ENCODE measurements around the gene RCC1.
"Not testable (repeated sequence)": the region's sequence is repeated elsewhere in the genome, so short reads cannot be mapped to it uniquely, and the experiment has no call there.

The RCC1 gene

DNA sequence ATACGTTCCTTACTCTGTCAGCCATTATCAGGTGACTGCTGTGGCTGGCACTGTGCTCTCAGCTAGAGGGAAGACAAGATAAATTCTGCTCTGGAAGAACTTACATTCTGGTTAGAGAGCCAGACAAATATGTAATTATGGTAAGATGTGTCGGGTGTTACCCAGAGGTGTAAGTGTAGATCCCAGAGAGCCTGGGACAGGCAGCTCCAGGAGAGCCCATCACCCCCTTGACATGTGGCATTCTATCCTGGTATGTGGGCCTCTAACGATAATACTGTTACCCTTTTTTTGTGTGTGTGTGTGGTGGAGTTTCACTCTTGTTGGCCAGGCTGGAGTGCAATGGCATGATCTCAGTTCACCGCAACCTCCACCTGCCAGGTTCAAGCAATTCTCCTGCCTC, 66.1 kb downstream of the RCC1 start:
- no peak for DNase-seq
- Histone ChIP-seq H3K9ac (ENCODE audit: low read length) (no peak overlapping the region), H3K4me1 (ENCODE audit: low read length) (peaks cover 2% of the 10 kb centered on the region), H3F3A (ENCODE audit: insufficient read depth, low read length) (peaks cover 15% of the 10 kb centered on the region), H3K9me3 (replicated peaks; ENCODE audit: insufficient read depth, low read length) (no peaks in the 10 kb centered on the region), H3K27me3 (replicated peaks; ENCODE audit: insufficient read depth, low read length) (no peaks in the 10 kb centered on the region), H3K79me2 (ENCODE audit: low read length) (peaks cover 10% of the 10 kb centered on the region; the same call in 1 of the 2 replicates), H3K4me3 (ENCODE audit: low read length) (no peak overlapping the region), H3K4me2 (ENCODE audit: low read depth, low read length) (no peak overlapping the region), H3K9me2 (replicated peaks; ENCODE audit: insufficient read depth, low read length) (no peaks in the 10 kb centered on the region), H3K36me3 (replicated peaks; ENCODE audit: insufficient read depth, low read length) (0 out of 2 replicates have a peak, but pooled peaks cover 7% of the 10 kb centered on the region), H2AFZ (ENCODE audit: low read length) (no peak overlapping the region), H4K20me1 (ENCODE audit: insufficient read depth, low read length) (no peaks in the 10 kb centered on the region), H3K27ac (ENCODE audit: low read length) (no peak overlapping the region)
- TF ChIP-seq, protein P1, sequence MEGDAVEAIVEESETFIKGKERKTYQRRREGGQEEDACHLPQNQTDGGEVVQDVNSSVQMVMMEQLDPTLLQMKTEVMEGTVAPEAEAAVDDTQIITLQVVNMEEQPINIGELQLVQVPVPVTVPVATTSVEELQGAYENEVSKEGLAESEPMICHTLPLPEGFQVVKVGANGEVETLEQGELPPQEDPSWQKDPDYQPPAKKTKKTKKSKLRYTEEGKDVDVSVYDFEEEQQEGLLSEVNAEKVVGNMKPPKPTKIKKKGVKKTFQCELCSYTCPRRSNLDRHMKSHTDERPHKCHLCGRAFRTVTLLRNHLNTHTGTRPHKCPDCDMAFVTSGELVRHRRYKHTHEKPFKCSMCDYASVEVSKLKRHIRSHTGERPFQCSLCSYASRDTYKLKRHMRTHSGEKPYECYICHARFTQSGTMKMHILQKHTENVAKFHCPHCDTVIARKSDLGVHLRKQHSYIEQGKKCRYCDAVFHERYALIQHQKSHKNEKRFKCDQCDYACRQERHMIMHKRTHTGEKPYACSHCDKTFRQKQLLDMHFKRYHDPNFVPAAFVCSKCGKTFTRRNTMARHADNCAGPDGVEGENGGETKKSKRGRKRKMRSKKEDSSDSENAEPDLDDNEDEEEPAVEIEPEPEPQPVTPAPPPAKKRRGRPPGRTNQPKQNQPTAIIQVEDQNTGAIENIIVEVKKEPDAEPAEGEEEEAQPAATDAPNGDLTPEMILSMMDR (IDR thresholded peaks at IDR 0.05; ENCODE audit: low read length), result no peak
- TF ChIP-seq EZH2phosphoT487 (IDR thresholded peaks at IDR 0.05; ENCODE audit: low read length) (no peak), EZH2 (optimal IDR thresholded peaks at IDR 0.05; ENCODE audit: low read depth, low read length) (no peak)

GRCh38 chr1:28572891-28573290, 67.0 kb downstream of the RCC1 start:
- H3K36me3 ChIP-seq (replicated peaks; ENCODE audit: insufficient read depth, low read length); H2AFZ ChIP-seq (ENCODE audit: low read length); H4K20me1 ChIP-seq (ENCODE audit: insufficient read depth, low read length); H3K9me3 ChIP-seq (replicated peaks; ENCODE audit: insufficient read depth, low read length); H3K27ac ChIP-seq (ENCODE audit: low read length); H3K4me2 ChIP-seq (ENCODE audit: low read depth, low read length); H3K9ac ChIP-seq (ENCODE audit: low read length); H3K27me3 ChIP-seq (replicated peaks; ENCODE audit: insufficient read depth, low read length); H3K4me3 ChIP-seq (ENCODE audit: low read length); DNase-seq; H3K9me2 ChIP-seq (replicated peaks; ENCODE audit: insufficient read depth, low read length); H3K79me2 ChIP-seq (ENCODE audit: low read length): not testable (repeated sequence)
- Histone ChIP-seq H3F3A (ENCODE audit: insufficient read depth, low read length) (peaks cover 25% of the 10 kb centered on the region), H3K4me1 (ENCODE audit: low read length) (peaks cover 12% of the 10 kb centered on the region)

DNA sequence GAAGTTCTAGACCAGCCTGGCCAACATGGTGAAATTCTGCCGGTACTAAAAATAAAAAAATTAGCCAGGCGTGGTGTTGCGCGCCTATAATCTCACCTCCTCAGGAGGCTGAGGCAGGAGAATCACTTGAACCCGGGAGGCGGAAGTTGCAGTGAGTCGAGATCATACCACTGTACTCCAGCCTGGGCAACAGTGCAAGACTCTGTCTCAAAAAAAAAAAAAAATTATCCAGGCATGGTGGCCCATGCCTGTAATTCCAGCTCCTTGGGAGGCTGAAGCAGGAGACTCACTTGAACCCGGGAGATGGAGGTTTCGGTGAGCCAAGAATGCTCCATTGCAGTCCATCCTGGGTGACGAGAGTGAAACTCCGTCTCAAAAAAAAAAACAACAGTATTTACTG, 67.7 kb downstream of the RCC1 start:
- Histone ChIP-seq H3K4me1 (ENCODE audit: low read length) (peaks cover 18% of the 10 kb centered on the region), H3K36me3 (replicated peaks; ENCODE audit: insufficient read depth, low read length) (no peaks in the 10 kb centered on the region), H3K27me3 (replicated peaks; ENCODE audit: insufficient read depth, low read length) (no peaks in the 10 kb centered on the region), H3K9me3 (replicated peaks; ENCODE audit: insufficient read depth, low read length) (no peaks in the 10 kb centered on the region), H3K9ac (ENCODE audit: low read length) (no peak overlapping the region), H3K4me2 (ENCODE audit: low read depth, low read length) (no peak overlapping the region), H3K4me3 (ENCODE audit: low read length) (no peak overlapping the region), H3K79me2 (ENCODE audit: low read length) (peaks cover 11% of the 10 kb centered on the region), H4K20me1 (ENCODE audit: insufficient read depth, low read length) (peaks cover 13% of the 10 kb centered on the region), H3K27ac (ENCODE audit: low read length) (no peak overlapping the region), H2AFZ (ENCODE audit: low read length) (no peak overlapping the region), H3K9me2 (replicated peaks; ENCODE audit: insufficient read depth, low read length) (no peaks in the 10 kb centered on the region), H3F3A (ENCODE audit: insufficient read depth, low read length) (peaks cover 32% of the 10 kb centered on the region)
- TF ChIP-seq EZH2phosphoT487 (IDR thresholded peaks at IDR 0.05; ENCODE audit: low read length), result no peak
- TF ChIP-seq, protein P1 (IDR thresholded peaks at IDR 0.05; ENCODE audit: low read length), result no peak
- no peak for TF ChIP-seq EZH2 (optimal IDR thresholded peaks at IDR 0.05; ENCODE audit: low read depth, low read length)
- no peak for DNase-seq

DNA sequence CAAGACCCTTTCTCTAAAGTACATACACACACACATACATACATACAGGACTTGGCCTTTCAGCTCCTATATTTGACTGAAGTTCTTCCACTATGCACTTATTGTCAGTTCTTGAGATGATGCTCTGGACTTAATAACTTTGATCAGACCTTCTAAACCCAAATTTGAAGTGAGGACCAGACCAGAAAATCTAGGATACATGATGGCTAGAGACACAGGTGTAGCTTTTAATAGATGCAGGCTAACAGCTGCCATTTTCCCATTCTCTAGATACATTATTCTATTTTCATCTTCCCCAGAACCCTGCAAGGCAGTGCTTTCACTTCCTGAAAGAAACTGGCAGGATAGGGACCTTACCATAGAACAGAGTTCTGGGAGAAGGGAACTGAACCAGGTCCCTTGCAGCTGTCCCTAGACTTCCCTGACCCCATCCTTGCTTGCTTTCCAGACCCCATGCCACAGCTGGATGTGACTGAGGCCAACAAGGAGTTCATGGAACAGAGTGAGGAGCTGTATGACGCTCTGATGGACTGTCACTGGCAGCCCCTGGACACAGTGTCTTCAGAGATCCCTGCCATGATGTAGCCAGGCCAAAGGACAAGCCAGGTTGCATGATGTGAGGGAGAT, 71.3 kb downstream of the RCC1 start:
- H3K4me2 ChIP-seq (ENCODE audit: low read depth, low read length), result peak overlapping the region; percentile 19; the same call in 1 of the 2 replicates
- TF ChIP-seq EZH2phosphoT487 (IDR thresholded peaks at IDR 0.05; ENCODE audit: low read length), result no peak
- no peak for TF ChIP-seq EZH2 (optimal IDR thresholded peaks at IDR 0.05; ENCODE audit: low read depth, low read length)
- TF ChIP-seq, protein P1 (IDR thresholded peaks at IDR 0.05; ENCODE audit: low read length), result no peak
- H3K9me2 ChIP-seq (replicated peaks; ENCODE audit: insufficient read depth, low read length), result no peaks in the 10 kb centered on the region
- peaks cover 38% of the 10 kb centered on the region for H3K79me2 ChIP-seq (ENCODE audit: low read length)
- peaks cover 22% of the 10 kb centered on the region for H3K36me3 ChIP-seq (replicated peaks; ENCODE audit: insufficient read depth, low read length)
- peaks cover 40% of the 10 kb centered on the region for H4K20me1 ChIP-seq (ENCODE audit: insufficient read depth, low read length)
- H2AFZ ChIP-seq (ENCODE audit: low read length), result no peak overlapping the region
- H3K4me1 ChIP-seq (ENCODE audit: low read length), result peaks cover 29% of the 10 kb centered on the region
- H3K4me3 ChIP-seq (ENCODE audit: low read length), result no peak overlapping the region
- peak; percentile 21 for DNase-seq
- no peaks in the 10 kb centered on the region for H3K9me3 ChIP-seq (replicated peaks; ENCODE audit: insufficient read depth, low read length)
- peaks cover 60% of the 10 kb centered on the region for H3F3A ChIP-seq (ENCODE audit: insufficient read depth, low read length)
- peak overlapping the region; percentile 80 for H3K27ac ChIP-seq (ENCODE audit: low read length)
- H3K27me3 ChIP-seq (replicated peaks; ENCODE audit: insufficient read depth, low read length), result no peaks in the 10 kb centered on the region
- no peak overlapping the region for H3K9ac ChIP-seq (ENCODE audit: low read length)

Measured in MM.1S (cell line).